Panc1 (cell line): ENCODE measurements around the gene C3orf22. TPM values are rescaled to one million over a fixed set of nuclear protein-coding genes. Genes with fewer than 3 reads are reported as not detected.

Source experiments
- ATAC-seq: fragments of 200-7000 bp; cut with Tn5 transposase; 2 replicates; pipeline ENCODE4 v1.9.1; 2020; ENCODE audit warnings: mild to moderate bottlenecking, moderate library complexity
- BruUV-seq: library from RNA; stranded (reverse); fragments of 400-500 nt; replicated peaks from 2 replicates; lab custom pipeline; 2021; lab: Mats Ljungman, UMichigan
- CTCF ChIA-PET: fragments of 300-600 bp; sonication (Branson Sonifier 250); formaldehyde crosslinking; loops from one replicate; lab custom pipeline; 2022; ENCODE audit warnings: antibody characterized with exemption; lab: Charles Lee
- POLR2A ChIA-PET: fragments of 300-600 bp; sonication (Branson Sonifier 250); formaldehyde crosslinking; loops from one replicate; lab custom pipeline; 2022; ENCODE audit warnings: antibody characterized with exemption; lab: Charles Lee
- DNase-seq: peaks from one replicate; pipeline ENCODE4 v3.0.0-alpha.2; 2010; ENCODE audit warnings: low read depth, low spot score
- H3K27ac ChIP-seq: 2 replicates; pipeline ENCODE4 v1.5.1; 2011; ENCODE audit warnings: mild to moderate bottlenecking, low read length, inconsistent platforms
- H3K27me3 ChIP-seq: fragments of 200-500 bp; sonication (Bioruptor generic); 2 replicates; pipeline ENCODE4 v1.6.0; 2014; ENCODE audit warnings: low read length, inconsistent platforms; ENCODE audit not compliant: control insufficient read depth, insufficient read depth
- H3K36me3 ChIP-seq: fragments of 200-500 bp; sonication (Bioruptor generic); 2 replicates; pipeline ENCODE4 v1.5.1; 2014; ENCODE audit warnings: inconsistent platforms, mild to moderate bottlenecking, low read length, moderate library complexity; ENCODE audit not compliant: control insufficient read depth, insufficient read depth
- H3K4me1 ChIP-seq: 2 replicates; pipeline ENCODE4 v1.5.1; 2011; ENCODE audit warnings: inconsistent platforms, mild to moderate bottlenecking, low read length, moderate library complexity; ENCODE audit not compliant: control insufficient read depth, insufficient read depth
- H3K4me3 ChIP-seq, 2 experiments: 2 replicates each; pipeline ENCODE4 v1.5.1; 2011 to 2012; ENCODE audit warnings: low read depth in 2 of 2, low read length in 2 of 2, mild to moderate bottlenecking in 2 of 2, inconsistent platforms in 1 of 2, moderate library complexity in 1 of 2
- H3K9me3 ChIP-seq: fragments of 200-500 bp; sonication (Bioruptor generic); 2 replicates; pipeline ENCODE4 v1.5.1; 2014; ENCODE audit warnings: low read depth, mild to moderate bottlenecking, inconsistent platforms, low read length, moderate library complexity; ENCODE audit not compliant: control insufficient read depth, insufficient read depth
- CTCF ChIP-seq: fragments of 450-650 bp; IDR thresholded peaks from 2 replicates; pipeline ENCODE4 v1.5.1; 2017; ENCODE audit warnings: mild to moderate bottlenecking
- POLR2AphosphoS5 ChIP-seq: IDR thresholded peaks from 2 replicates; pipeline ENCODE4 v1.6.1; 2012; ENCODE audit warnings: mild to moderate bottlenecking, low read depth, low read length, moderate library complexity
- REST ChIP-seq, 2 experiments: IDR thresholded peaks; 2 replicates each; pipeline ENCODE4 v1.6.1; 2011 to 2012; ENCODE audit warnings: low read depth in 2 of 2, control low read depth in 1 of 2, low read length in 1 of 2, mild to moderate bottlenecking in 1 of 2, moderate library complexity in 1 of 2; ENCODE audit not compliant: insufficient read depth in 1 of 2
- SIN3A ChIP-seq: IDR thresholded peaks from 2 replicates; pipeline ENCODE4 v1.6.1; 2012; ENCODE audit warnings: low read depth, mild to moderate bottlenecking, low read length, moderate library complexity, borderline replicate concordance; ENCODE audit not compliant: insufficient read depth
- TCF7L2 ChIP-seq: IDR thresholded peaks from 2 replicates; pipeline ENCODE4 v1.6.1; 2011; ENCODE audit warnings: mild to moderate bottlenecking, low read depth, low read length, inconsistent platforms
- in situ Hi-C: cut with HindIII; loops from 2 replicates; pipeline ENCODE4 v1.10.0; 2016; ENCODE audit warnings: low sequenced_read_pairs, low pct_unique_long_range_greater_than_20kb
- intact Hi-C: fragments of 100-400 bp; cut with micrococcal nuclease; formaldehyde crosslinking; loops from one replicate; pipeline ENCODE4 v1.10.0; 2022; ENCODE audit not compliant: unreplicated experiment
- total RNA-seq: library from RNA; stranded (reverse); gene quantifications from one replicate; pipeline ENCODE4 v1.2.1, GENCODE V29; 2021; ENCODE audit not compliant: unreplicated experiment

C3orf22 gene
- total RNA-seq, 1 experiment from 2014 or later, result not detected

- no peaks in the 10 kb centered on the region for H3K9me3 ChIP-seq
- H3K4me3 ChIP-seq, result no peak overlapping the region
- no peak overlapping the region for H3K27ac ChIP-seq
- in situ Hi-C loops, result no loop called here
- POLR2A ChIA-PET, result no interaction called here
- CTCF ChIA-PET, result interaction anchor here (0.7 kb wide), 1 partner anchor 25 kb away, joined by 3 read pairs; no protein-coding TSS in a partner anchor
- H3K36me3 ChIP-seq, result no peaks in the 10 kb centered on the region
- intact Hi-C loops, result no loop called here
- DNase-seq (no peak), ATAC-seq (no peak)
- H3K4me1 ChIP-seq, result no peaks in the 10 kb centered on the region
- no TSS peak for BruUV-seq
- peaks cover 11% of the 10 kb centered on the region for H3K27me3 ChIP-seq
- TF ChIP-seq REST (IDR thresholded peaks at IDR 0.05; ENCODE audit: insufficient read depth in 1 of 2, low read depth in 2 of 2, low read length in 1 of 2), result no peak
- no peak for TF ChIP-seq SIN3A
Observed at GRCh38 chr3:126562737-126563276, 4.1 kb upstream of the C3orf22 start.

GRCh38 chr3:126557761-126558160, 971 bp downstream of the C3orf22 start:
- H3K27ac ChIP-seq, result no peak overlapping the region
- H3K4me1 ChIP-seq, result no peaks in the 10 kb centered on the region
- no peak overlapping the region for H3K4me3 ChIP-seq
- intact Hi-C loops, result no loop called here
- ChIA-PET POLR2A (no interaction called here), CTCF (no interaction called here)
- peaks cover 2% of the 10 kb centered on the region; the same call in 1 of the 2 replicates for H3K27me3 ChIP-seq
- no peak for DNase-seq
- no peaks in the 10 kb centered on the region for H3K36me3 ChIP-seq
- no peak for ATAC-seq
- no TSS peak for BruUV-seq
- no peaks in the 10 kb centered on the region for H3K9me3 ChIP-seq
- TF ChIP-seq POLR2AphosphoS5 (no peak), SIN3A (no peak), REST (IDR thresholded peaks at IDR 0.05; ENCODE audit: insufficient read depth in 1 of 2, low read depth in 2 of 2, low read length in 1 of 2) (no peak), CTCF (no peak), TCF7L2 (no peak)
- in situ Hi-C loops, result no loop called here
